Activated naive CD4-positive, alpha-beta T cell treated with anti-CD3 and anti-CD28 coated beads, Interleukin-2, amount 50 U/mL, for 72 hours (primary cell): ENCODE measurements around the gene RUNX2. TPM values are rescaled to one million over a fixed set of nuclear protein-coding genes. Genes with fewer than 3 reads are reported as not detected.
"Not testable (repeated sequence)": the region's sequence is repeated elsewhere in the genome, so short reads cannot be mapped to it uniquely, and the experiment has no call there.

ENCODE experiments used
- ATAC-seq, 2 donors: fragments of 150-1000 bp; cut with Tn5 transposase; 2 replicates each; pipeline ENCODE4 v1.10.0; 2021; ENCODE audit warnings: mild to moderate bottlenecking in 2 of 2, moderate library complexity in 2 of 2
- DNase-seq, 2 donors: peaks; one replicate each; pipeline ENCODE4 v3.0.0; 2021 to 2022; ENCODE audit warnings: low spot score in 2 of 2
- H3K27ac Mint-ChIP-seq, 2 donors: one replicate each; pipeline ENCODE4 v1.8.0; 2022; ENCODE audit warnings: mild to moderate bottlenecking in 2 of 2, mixed read lengths in 2 of 2
- H3K36me3 Mint-ChIP-seq, 2 donors: one replicate each; pipeline ENCODE4 v1.8.0; 2022; ENCODE audit warnings: mixed read lengths in 2 of 2
- H3K9me3 Mint-ChIP-seq, 2 donors: one replicate each; pipeline ENCODE4 v1.8.0; 2022; ENCODE audit warnings: mixed read lengths in 2 of 2
- total RNA-seq, 2 donors: library from RNA; stranded (reverse); gene quantifications; one replicate each; pipeline ENCODE4 v1.2.3, GENCODE V29; 2022

The RUNX2 gene
- total RNA-seq, 2 donors from 2014 or later, result 9.5 to 20.8 TPM

DNA sequence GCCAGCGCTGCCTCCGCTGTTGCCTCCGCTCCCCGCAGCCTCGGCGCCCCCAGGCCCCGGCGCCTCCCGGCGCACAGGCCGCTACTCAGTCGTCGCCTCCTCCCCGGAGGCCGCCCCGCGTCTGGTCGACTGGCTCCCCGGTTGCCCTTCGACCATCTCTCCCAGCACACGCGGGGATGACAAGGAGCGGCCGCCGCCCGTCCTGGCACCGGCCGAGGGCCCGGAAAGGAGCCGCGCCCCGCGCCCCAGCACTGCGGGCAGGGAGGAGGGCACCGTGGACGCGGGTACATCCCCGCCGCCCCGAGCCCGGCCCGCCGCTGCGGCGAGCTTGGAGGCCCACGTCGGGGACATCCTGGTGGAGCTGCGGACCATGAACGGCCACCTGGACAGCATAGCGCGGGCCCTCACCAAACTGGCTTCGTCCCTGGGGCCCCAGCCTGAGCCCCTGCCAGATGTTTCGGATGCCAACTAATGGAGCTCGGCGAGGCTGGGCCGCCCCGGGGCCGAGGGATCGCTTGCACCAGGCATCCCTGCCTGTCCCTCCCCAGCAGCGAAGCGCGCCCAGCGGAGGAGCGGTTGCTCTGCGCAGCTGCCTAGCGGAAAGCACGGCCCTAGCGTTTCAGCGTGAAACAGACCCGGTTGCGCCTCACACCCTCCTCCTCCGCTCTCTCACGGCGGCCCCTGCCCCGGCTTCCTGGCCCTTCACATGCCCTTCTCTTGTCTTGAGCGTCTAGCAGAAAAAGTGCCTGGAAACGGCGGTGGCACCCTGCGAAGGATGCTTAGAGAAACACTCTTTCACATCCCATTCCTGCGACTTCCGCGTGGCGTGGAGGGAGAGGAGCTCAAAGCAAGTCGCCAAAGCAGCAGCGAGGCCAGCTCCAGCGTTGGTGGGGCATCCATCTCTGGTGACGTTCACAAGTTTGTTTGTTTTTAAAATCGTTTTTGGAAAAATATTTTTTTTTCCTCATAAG, 335.4 kb downstream of the RUNX2 start:
- DNase-seq, result peak in 1 of 2 donors; percentile 62
- H3K36me3 Mint-ChIP-seq, result peaks cover 0 to 8% of the 10 kb centered on the region in 2 donors
- H3K9me3 Mint-ChIP-seq, result no peaks in the 10 kb centered on the region
- no peak overlapping the region for H3K27ac Mint-ChIP-seq
- ATAC-seq, result peak; percentile 73 to 86

DNA sequence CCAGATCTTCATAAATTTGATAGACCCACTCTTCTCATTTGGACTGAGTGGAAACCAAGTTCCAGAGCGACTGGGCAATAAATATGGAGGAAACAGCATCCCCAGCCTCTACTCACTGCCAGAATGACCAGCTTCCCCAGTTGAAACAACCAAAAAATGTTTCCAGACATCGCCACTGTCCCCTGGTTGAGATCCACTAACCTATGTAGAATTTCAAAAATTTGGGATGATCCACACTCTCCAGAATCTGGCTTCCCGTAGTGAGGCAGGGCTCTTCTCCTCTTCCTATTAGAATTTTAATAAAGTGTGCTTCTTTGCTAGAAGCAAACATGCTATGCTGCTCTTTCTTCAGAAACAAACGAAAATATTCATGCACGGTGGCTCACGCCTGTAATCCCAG, 336.6 kb downstream of the RUNX2 start:
- ATAC-seq, result no peak

DNA sequence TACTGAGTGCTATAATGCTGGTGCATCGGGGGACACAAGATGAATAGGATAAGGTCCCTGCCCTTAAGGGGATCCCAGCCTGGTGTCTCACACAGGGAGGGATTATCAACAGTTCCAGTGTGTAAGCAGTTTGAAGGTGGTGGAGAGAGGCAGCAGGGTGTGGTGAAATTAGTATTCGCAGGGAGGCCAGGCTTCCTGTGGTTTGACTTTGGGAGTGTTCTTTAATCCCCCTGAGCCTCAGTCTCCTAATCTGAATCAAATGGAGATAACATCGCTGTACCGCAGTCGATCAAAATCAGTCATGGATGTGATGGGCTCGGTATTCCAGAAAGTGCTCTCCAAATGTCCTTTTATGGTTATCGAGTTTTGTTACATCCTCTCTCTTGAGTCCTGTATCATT, 337.7 kb downstream of the RUNX2 start:
- H3K9me3 Mint-ChIP-seq, result no peaks in the 10 kb centered on the region
- no peak overlapping the region for H3K27ac Mint-ChIP-seq
- H3K36me3 Mint-ChIP-seq, result peaks cover 0 to 8% of the 10 kb centered on the region in 2 donors
- DNase-seq (no peak), ATAC-seq (peak in 1 of 2 donors; percentile 41)

More for the DNA sequence above, 336.6 kb downstream of the RUNX2 start:
- H3K36me3 Mint-ChIP-seq, result peaks cover 0 to 8% of the 10 kb centered on the region in 2 donors
- no peak for DNase-seq
- no peak overlapping the region for H3K27ac Mint-ChIP-seq
- no peaks in the 10 kb centered on the region for H3K9me3 Mint-ChIP-seq

DNA sequence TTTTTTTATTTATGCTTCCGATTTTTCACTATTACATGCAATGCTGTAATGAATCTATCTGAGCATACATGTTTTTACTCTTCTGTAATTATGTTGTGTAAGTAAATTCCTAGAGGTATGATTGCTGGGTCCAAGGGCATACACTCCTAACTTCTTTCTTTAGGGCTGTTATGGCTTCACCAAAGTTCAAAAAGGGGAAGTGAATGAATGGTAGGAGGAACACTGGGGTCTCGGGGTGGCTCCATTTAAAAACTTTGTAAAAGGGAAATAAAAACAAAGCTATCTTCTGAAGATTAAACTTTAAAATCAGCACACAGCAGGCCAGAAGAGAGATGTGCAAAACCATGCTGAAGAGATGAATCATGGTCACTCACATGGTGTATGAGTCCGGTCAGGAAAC, 338.7 kb downstream of the RUNX2 start:
- Mint-ChIP-seq H3K9me3 (no peaks in the 10 kb centered on the region), H3K27ac (no peak overlapping the region), H3K36me3 (peaks cover 0 to 8% of the 10 kb centered on the region in 2 donors)
- DNase-seq (no peak), ATAC-seq (no peak)

DNA sequence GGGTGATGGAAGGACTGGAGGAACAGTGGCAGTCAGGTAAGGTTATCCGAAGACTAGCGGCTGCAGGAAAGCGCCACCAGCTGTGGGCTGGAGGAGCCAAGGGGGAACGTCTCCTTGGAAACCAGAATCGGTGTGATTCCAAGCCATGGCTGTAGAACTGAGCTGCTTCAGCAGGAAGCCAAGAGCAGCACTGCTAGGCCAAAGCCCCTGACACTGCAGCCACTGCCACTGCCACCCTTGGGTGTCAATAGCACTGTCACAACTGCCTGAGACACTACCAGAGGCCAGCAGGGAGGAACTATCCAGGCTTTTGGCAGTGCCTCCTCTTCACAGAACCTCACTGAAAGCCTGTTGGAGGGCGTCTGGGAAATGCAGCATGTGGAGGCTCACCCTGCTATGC, 339.2 kb downstream of the RUNX2 start:
- DNase-seq (no peak), ATAC-seq (no peak)
- no peaks in the 10 kb centered on the region for H3K9me3 Mint-ChIP-seq
- no peak overlapping the region for H3K27ac Mint-ChIP-seq
- peaks cover 0 to 8% of the 10 kb centered on the region in 2 donors for H3K36me3 Mint-ChIP-seq

DNA sequence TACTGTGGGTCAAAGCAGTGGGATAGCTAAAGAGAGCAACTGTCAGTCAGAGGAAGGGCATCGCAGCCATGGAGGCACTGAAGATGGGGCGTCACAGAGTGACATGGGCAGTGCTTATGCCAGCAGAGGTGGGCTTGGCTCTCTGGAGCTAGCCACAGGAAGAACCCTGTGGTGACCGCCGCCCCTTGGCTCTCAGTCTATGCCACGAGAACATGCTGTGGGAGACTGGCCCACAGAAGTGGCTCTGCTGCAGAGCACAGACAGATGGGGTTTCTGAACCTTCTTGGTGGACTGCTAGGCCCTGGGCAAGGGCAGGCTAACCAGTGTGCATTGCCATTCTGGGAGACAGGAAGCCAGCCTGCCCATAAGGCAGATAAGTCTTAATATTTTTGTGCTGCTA, 339.6 kb downstream of the RUNX2 start:
- Mint-ChIP-seq H3K36me3 (peaks cover 0 to 8% of the 10 kb centered on the region in 2 donors), H3K9me3 (no peaks in the 10 kb centered on the region), H3K27ac (no peak overlapping the region)
- DNase-seq (no peak), ATAC-seq (no peak)

DNA sequence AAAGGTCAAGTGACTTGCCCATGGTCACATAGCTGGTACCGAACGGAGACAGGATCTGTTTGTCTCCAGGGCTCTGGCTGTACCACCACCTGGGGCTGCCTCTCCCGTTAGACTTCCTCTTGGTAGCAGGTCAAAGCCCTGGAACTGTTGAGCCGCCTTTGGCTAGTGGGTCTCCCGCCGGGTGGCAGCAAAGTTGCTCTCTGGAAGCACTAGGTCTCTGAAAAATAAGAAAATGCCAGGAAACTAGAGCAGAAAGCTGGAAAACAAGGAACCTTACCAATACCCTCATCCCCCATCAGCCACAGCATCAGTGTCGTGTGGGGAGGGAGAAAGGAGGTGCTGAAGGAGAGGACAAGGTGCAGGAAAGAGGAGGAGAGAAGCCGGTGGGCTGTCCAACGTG, 340.6 kb downstream of the RUNX2 start:
- no peak for DNase-seq
- no peak for ATAC-seq
- Mint-ChIP-seq H3K27ac (no peak overlapping the region), H3K36me3 (peaks cover 0 to 8% of the 10 kb centered on the region in 2 donors), H3K9me3 (no peaks in the 10 kb centered on the region)

DNA sequence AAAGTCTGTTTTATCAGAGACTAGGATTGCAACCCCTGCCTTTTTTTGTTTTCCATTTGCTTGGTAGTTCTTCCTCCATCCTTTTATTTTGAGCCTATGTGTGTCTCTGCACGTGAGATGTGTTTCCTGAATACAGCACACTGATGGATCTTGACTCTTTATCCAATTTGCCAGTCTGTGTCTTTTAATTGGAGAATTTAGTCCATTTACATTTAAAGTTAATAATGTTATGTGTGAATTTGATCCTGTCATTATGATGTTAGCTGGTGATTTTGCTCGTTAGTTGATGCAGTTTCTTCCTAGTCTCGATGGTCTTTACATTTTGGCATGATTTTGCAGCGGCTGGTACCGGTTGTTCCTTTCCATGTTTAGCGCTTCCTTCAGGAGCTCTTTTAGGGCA, 345.0 kb downstream of the RUNX2 start:
- DNase-seq, H3K36me3 Mint-ChIP-seq, H3K27ac Mint-ChIP-seq, ATAC-seq, H3K9me3 Mint-ChIP-seq: not testable (repeated sequence)

DNA sequence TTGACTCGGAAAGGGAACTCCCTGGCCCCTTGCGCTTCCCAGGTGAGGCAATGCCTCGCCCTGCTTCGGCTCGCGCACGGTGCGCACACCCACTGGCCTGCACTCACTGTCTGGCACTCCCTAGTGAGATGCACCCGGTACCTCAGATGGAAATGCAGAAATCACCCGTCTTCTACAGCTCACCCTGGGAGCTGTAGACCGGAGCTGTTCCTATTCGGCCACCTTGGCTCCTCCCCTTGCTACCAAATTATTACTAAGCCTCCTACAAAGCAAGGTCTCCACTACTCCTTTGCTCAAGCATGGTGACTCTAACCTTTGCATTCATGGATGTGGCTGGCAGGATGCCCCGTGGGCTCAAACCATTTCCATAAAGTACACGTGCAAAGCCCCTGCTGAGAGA, 347.0 kb downstream of the RUNX2 start:
- H3K9me3 Mint-ChIP-seq, H3K27ac Mint-ChIP-seq, DNase-seq, ATAC-seq: not testable (repeated sequence)
- H3K36me3 Mint-ChIP-seq, result peaks cover 10 to 14% of the 10 kb centered on the region in 2 donors

DNA sequence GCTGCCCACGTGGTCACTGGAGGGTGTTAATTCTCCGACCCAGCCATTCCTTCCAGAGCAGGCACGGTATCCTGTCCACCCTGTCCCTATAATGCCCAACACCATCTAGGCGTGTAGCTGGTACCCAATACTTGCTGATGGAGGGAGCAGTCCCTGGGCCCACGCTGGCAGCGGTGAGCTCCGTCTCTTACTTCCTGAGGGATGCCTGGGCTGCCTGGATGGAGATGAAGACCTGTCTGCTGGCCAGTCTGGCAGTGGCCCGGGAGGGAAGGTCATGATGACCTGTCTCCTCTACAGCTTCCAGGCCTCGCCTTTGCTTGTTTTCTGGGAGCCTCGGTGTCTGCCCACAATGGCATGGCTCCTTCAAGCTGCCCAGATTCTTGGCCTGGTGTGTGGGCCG, 347.5 kb downstream of the RUNX2 start:
- Mint-ChIP-seq H3K9me3 (peaks cover 9 to 10% of the 10 kb centered on the region in 2 donors), H3K27ac (no peak overlapping the region), H3K36me3 (peaks cover 10 to 15% of the 10 kb centered on the region in 2 donors)
- DNase-seq (no peak), ATAC-seq (no peak)

DNA sequence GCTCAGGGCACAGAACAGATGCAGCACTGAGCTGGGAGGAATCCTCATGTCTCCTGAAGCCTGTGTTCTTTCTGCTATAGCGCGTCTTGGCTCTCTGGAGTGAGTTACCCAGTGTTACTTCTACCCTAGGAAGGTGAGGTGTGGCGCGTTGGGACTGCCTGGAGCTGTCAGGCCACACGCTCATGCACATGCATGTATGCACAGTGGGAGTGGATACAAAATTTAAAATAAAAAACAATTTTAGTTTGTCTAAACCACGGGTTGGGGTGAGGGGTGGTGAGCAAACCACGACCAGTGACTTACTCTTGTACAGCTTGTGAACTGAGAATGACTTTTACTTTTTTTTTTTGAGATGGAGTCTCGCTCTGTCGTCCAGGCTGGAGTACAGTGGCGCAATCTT, 348.2 kb downstream of the RUNX2 start:
- peak in 1 of 2 donors; percentile 7 for ATAC-seq
- Mint-ChIP-seq H3K9me3 (peaks cover 9 to 10% of the 10 kb centered on the region in 2 donors), H3K36me3 (peaks cover 10 to 15% of the 10 kb centered on the region in 2 donors), H3K27ac (no peak overlapping the region)
- DNase-seq, result no peak

DNA sequence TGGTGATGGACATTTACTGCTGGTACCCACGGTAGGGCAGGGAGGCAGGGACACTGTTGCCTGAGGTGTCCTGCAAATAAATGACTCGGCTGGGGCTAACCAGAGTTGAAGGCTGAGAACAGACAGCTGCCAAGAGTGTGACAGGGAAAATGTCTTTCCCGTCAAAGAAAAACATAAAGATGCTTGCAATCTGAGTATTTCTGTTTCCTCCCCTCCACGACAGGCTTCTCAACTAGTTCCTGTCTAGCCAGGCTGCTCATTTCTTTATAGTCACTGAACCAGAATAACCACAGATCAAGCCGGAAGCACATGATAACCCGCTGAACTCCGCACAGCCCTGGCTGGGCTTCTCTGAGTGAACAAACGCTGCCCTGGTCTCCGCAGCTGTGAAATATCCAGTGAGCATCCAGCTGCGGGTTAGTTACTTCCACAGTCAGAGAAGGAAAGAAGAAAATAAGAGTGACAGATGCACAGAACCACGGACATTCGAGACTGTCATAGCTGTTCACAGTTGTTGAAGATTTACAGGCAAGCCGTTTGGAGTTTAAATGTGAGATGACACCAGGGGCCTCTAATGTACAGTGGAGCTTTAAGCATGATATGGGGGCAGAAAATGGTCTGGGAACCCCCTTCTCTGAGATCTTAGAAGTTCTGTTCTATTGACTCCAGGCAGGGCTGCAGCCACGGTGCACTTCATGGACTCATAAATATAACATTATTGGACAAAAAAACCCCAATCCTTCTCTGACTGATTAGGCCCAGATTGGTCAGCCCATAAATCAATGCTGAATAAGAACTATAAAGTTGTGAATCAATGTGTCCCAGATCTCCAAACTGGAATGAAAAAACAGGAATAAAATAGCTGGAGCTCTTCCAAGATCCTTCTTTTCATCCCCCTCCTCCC, 349.5 kb downstream of the RUNX2 start:
- H3K9me3 Mint-ChIP-seq, result peaks cover 12 to 18% of the 10 kb centered on the region in 2 donors
- peak; percentile 39 to 60 for DNase-seq
- peak; percentile 83 to 85 for ATAC-seq
- H3K27ac Mint-ChIP-seq, result peak overlapping the region; percentile 40 to 82
- peaks cover 10 to 24% of the 10 kb centered on the region in 2 donors for H3K36me3 Mint-ChIP-seq

DNA sequence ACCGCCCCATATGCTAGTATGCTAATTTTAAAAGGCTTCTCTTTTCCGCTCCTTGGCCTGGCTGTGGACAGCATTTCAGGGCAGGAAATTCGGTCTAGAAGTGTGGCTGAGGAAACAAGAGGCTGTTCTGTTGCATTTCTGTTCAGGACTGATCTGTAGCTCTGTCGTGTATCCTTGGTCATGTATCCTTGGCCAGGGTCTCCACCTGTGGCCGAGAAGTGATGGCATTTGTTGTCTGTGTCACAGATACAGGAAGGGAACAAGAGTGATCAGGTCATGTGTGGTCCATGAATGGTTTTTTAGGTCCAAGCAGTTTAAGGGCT, 350.1 kb downstream of the RUNX2 start:
- ATAC-seq (no peak), DNase-seq (no peak)
- Mint-ChIP-seq H3K36me3 (peaks cover 10 to 24% of the 10 kb centered on the region in 2 donors), H3K9me3 (peaks cover 12 to 18% of the 10 kb centered on the region in 2 donors), H3K27ac (peak overlapping the region in 1 of 2 donors; percentile 82)

DNA sequence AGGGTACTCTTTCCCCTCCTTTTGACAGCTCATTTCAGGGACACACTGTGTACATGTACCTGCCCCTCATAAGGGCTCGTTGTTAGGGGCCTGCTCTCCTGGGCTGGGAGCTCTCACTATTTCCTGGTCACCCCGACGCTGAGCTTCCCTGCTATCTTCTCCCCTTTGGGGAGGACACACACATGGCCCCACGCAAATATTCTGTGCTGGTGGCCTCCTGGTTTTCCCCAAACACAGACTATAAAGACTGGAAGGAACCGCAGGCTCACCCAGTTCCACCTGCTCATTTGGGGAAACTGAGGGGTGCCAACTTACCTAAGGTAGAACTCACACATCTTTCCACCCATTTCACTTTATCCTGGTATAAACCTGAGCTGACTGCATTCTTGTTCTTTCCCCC, 351.0 kb downstream of the RUNX2 start:
- H3K36me3 Mint-ChIP-seq, result peaks cover 10 to 24% of the 10 kb centered on the region in 2 donors
- DNase-seq (no peak), ATAC-seq (no peak)
- peaks cover 12 to 18% of the 10 kb centered on the region in 2 donors for H3K9me3 Mint-ChIP-seq
- no peak overlapping the region for H3K27ac Mint-ChIP-seq

DNA sequence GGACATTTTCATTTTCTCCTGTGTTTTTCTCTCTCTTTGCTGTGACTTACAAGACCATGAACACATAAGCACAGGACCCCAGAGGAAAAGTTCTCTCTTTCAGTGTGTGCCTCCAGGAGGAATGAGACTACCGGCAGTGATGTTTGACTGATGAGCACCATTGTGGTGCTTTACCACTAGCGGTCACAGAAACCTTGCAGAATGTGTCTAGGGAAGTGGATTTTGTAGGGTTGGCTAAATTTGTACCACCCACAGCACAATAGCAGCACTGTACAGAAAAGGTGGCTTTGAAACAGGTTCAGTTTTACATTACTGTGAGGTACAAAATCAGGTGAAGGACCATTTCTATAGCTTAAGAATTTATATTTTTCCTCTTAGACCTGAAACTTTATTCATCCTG, 351.5 kb downstream of the RUNX2 start:
- H3K9me3 Mint-ChIP-seq, result peaks cover 12 to 18% of the 10 kb centered on the region in 2 donors
- H3K27ac Mint-ChIP-seq, result peak overlapping the region in 1 of 2 donors; percentile 6
- DNase-seq, result no peak
- ATAC-seq, result no peak
- peaks cover 10 to 24% of the 10 kb centered on the region in 2 donors for H3K36me3 Mint-ChIP-seq

DNA sequence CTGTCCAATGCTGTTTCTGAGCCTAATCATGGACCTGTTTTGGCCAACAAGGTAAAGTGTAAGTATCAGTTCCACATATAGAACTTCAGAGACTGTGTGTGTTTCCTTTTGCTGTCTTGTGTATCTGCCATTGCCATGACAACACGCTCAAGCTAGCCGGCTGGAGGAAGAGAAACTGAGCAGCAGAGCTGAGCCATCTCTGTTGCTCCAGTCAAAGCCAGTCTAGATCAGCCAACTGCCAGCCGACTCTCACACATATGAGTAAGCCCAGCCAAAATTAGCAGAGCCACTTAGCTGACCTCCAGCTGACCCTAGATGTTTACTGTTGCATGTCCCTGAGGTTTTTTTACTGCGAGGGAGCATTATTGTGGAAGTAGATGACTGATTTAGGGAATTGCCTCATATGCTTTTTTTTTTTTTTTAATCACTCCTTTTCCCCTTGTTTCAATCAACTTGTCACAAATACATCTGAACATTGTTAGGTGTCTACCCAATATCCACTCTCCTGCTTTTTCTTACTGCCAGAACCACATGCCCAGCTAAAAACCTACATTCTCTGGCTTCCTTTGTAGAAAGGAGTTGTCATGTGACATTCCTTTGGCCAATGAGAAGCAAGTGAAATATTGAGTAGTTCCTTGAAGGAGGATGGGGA, 353.9 kb downstream of the RUNX2 start:
- peak overlapping the region in 1 of 2 donors; percentile 24 for H3K27ac Mint-ChIP-seq

More for the DNA sequence above, 353.9 kb downstream of the RUNX2 start:
- peak; percentile 78 to 86 for ATAC-seq
- peak; percentile 34 to 63 for DNase-seq
- peaks cover 16 to 30% of the 10 kb centered on the region in 2 donors for H3K9me3 Mint-ChIP-seq
- peaks cover 14 to 24% of the 10 kb centered on the region in 2 donors for H3K36me3 Mint-ChIP-seq
